GM10266 (cell line): ENCODE results near the gene SLC47A2.

ENCODE experiments used
- DNase-seq: peaks from one replicate; pipeline ENCODE4 v3.0.0; 2012; ENCODE audit errors: extremely low spot score
- TF ChIP-seq, protein P1 (sequence below): IDR thresholded peaks from 2 replicates; pipeline ENCODE4 v1.5.1; 2012; ENCODE audit warnings: mild to moderate bottlenecking, low read depth; ENCODE audit not compliant: control insufficient read depth, insufficient read depth; ENCODE audit errors: missing control alignments

The SLC47A2 gene

DNA sequence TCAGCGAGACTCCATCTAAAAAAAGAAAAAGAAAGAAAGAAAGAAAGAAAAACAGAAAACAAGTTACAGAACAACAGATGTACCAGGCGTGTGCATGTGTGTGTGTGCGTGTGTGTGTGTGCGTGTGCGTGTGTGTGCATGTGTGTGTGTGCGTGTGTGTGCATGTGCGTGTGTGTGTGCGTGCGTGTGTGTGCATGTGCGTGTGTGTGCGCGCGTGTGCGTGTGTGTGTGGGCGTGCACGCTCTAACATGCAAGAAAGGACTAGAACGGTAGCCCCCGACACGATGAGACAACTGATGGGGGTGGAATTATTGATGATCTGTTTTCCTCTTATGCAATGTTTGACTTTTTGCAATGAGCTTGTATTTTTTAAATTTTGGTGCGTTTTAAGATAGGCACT is 30.1 kb upstream of the SLC47A2 start:
- TF ChIP-seq, protein P1, sequence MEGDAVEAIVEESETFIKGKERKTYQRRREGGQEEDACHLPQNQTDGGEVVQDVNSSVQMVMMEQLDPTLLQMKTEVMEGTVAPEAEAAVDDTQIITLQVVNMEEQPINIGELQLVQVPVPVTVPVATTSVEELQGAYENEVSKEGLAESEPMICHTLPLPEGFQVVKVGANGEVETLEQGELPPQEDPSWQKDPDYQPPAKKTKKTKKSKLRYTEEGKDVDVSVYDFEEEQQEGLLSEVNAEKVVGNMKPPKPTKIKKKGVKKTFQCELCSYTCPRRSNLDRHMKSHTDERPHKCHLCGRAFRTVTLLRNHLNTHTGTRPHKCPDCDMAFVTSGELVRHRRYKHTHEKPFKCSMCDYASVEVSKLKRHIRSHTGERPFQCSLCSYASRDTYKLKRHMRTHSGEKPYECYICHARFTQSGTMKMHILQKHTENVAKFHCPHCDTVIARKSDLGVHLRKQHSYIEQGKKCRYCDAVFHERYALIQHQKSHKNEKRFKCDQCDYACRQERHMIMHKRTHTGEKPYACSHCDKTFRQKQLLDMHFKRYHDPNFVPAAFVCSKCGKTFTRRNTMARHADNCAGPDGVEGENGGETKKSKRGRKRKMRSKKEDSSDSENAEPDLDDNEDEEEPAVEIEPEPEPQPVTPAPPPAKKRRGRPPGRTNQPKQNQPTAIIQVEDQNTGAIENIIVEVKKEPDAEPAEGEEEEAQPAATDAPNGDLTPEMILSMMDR, result no peak
- DNase-seq, result no peak

DNA sequence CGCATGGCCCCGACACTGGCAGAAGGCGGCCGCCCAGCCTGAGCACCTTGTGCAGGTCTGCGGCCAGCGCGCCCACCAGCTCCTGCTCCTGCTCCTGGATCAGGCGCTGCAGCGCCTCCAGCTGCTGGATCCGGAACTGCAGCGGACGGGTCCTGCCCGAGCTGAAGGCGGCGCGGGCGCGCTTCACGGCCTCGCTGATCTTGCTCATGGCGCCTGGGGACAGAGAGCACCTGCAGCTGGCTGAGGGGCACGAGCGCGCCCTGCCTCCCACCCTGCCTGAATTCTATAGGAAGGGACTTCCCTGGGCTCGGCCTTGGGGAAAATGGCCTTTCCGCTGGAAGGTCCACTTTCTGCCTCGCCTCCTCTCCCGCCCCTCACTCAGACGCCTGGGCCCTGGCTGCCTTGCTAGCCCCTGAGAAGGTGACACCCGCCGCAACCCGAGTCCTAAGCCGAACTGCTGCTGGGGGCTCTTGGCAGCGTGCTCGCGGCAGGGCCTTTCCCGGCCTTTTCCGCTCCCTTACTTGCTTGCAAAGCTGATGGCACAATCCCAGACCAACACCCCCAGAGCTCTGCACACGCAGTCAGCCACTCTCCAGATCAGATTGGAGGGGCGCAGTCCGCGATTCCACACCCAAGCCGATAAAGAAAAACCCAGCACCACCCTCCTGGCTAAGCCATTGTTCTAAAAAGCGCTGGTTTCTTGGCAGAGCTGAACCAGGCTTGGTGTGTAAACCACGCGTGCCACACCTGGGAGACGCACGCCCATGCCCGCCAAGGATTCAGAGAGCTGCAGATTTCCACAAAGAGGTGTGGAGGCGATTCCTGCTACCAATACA is 28.8 kb upstream of the SLC47A2 start:
- TF ChIP-seq, protein P1, result peak; percentile 96
- peak; percentile 90 for DNase-seq

DNA sequence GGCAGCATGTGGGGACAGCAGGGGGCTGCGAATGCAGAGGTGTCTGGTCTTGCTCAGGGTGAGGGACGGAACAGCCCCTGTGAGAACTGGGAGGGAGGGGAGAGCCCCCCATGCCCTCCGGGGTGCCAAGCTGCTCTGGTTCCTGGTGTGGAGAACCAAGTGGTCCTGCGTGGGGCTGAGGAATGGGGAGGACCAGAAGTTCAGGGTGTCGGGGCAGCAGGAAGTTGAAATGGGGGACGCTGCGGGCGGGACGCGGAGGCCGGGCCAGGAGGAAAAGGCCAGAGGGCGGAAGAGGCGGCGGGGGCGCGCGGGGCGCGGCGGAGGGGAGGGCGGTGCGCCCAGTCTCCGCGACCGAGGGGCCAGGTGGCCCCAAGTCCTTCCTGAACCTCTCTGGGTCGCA is 28.1 kb upstream of the SLC47A2 start:
- TF ChIP-seq, protein P1, result no peak
- no peak for DNase-seq

DNA sequence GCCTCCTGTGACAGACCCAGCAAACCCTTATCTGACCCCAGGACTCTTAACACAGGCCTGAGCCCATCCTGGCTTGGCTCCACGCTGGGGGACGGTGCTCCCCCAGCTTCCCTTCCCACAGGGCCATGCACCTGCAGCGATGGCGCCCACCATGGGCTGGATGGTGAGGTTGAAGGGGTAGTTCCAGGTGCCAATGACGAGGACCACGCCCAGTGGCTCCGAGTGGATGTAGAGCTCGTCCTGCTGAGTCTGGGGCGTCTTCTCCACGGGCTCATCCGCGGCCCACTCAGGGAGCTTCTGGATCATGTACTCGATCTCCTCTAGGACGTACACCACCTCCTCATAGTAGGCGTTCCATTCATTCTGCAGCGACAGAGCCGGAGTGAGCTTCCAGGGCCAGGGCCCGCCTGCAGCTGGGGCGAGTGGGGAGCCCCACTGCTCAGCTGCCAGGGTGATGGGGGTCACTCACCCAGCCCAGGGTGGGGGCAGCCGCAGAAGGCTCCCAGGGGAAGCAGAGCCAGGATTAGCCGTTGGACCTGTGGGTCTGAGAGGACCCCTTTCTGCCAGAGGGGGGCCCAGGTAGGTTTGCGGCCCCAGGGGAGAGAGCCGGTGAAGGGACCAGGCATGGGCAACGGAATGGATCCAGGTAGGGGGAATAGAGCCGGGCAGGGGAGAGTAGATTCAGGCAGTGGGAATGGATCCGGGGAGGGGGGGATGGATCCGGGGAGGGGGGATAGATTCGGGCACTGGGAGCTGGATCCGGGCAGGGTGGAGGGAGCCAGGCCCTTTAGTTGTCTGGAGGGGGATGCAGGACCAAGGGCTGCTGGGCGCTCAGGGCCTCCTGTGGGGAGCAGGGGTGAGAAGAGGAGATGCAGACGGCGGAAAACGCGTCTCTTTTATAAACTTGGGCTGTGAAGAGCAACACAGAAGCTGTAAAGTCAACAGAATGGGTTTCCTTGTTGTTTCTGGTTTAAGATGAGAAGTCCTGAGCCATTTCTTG is 27.0 kb upstream of the SLC47A2 start:
- TF ChIP-seq, protein P1, result no peak
- no peak for DNase-seq

DNA sequence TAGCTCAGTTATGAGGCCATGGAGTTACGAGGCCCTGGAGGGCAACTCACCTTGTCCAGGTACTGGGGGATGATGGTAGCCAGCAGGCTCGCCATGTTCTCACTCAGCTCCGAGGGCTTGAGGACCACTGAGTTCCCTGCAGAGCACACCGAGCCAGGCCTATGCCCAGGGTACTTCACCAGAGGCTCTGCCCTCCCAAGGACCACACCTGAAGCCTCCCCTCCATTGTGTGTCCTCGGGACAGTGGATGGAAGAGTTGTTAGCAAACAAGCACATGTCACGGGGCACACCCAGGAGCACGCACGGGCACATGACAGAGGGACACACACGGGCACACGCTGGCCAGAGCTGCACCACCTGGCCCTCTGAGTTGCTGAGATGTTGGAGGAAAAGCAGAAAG is 26.1 kb upstream of the SLC47A2 start:
- TF ChIP-seq, protein P1, result no peak
- DNase-seq, result no peak

DNA sequence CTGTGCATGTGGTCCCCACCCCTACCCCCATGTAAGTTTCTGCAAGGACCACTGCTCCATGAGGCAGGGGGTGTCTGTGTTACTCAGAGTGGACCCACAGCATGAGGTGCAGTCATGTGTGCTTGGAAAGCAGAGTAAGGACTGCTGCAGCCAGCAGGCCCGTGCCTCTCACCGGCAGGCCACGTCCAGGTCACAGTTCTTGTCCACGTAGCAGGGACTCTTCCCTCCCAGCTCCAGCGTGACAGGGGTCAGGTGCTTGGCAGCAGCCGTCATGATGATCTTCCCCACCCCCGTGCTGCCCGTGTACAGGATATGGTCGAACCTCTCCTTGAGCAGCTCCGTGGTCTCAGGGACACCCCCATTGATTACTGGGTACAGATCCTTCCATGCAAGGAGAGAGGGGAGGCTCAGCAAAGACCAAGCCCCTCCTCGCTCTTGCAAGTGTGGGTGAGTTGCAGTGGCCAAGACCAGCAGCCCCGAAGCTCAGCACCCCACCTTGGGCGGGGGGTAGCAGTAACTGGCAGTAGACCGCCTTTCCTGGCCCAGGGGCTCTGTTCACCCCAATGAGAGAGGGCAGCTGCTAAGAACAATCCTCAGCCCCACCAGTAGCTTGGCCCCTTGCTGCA is 25.6 kb upstream of the SLC47A2 start:
- no peak for DNase-seq

More for the DNA sequence above, 25.6 kb upstream of the SLC47A2 start:
- TF ChIP-seq, protein P1, result no peak
